Left ventricle myocardium superior (tissue), 1 donor: Measurements from ENCODE around the gene PCBD1. TPM values are rescaled to one million over a fixed set of nuclear protein-coding genes. Genes with fewer than 3 reads are reported as not detected.

Source experiments
- ATAC-seq: fragments of 200-7000 bp; cut with Tn5 transposase; one replicate; pipeline ENCODE4 v1.9.1; 2020; ENCODE audit warnings: mild to moderate bottlenecking, moderate library complexity
- DNase-seq: peaks from one replicate; pipeline ENCODE4 v3.0.0-alpha.2; 2020
- intact Hi-C: fragments of 100-400 bp; cut with micrococcal nuclease; formaldehyde crosslinking; loops from one replicate; pipeline ENCODE4 v1.11.0; 2022
- total RNA-seq: library from RNA; stranded (reverse); fragmentation: NEBNext Ultra II Directional; extraction: Animal tissue kit (Norgen Biotek cat#: 25700); gene quantifications from one replicate; pipeline ENCODE4 v1.2.1, GENCODE V29; 2021
- donor health status: DM: no; HTN: yes; CAD: no; lungs with severe emphysema.

PCBD1 gene
- total RNA-seq, 1 donor from 2014 or later, result 172 TPM

DNA sequence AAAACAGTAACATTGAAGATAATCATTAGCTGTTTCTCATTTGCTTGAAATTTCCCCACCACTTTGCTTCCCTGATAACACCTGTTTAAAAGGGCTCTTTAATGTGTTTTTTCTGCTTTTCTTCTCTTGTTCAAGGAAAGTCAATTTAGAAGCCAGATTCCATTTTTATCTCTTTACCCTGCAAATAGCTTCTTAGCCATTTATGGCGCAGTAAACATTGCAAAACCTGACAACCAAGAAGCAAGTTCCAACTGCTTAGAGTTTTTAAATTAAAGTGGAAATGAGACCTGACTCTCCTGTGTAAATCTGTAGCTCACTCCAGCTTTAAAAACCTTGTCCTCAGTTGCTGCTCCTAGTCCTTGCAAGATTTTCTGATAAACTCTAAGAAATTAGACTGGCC, 42.5 kb downstream of the PCBD1 start:
- ATAC-seq, result no peak
- no peak for DNase-seq
- intact Hi-C loops, result no loop called here

DNA sequence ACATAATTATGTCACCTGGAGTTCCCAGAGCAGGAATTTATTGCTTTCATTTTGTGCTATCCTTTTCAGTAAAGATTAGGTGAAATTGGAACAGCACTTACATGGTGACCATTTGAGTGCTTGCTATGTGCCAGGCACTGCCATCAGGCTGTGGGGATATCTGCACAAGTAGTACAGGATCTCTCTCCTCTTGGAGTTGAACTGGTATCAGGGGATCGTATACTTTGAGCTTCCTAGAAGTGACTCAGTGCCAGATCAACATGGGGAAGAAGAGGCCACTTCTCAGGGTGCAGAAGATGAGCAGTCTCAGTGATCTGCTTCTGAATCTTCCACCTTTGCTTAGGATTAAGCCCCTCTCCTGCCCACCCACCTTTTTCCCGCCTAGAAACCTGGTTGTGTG, 43.1 kb downstream of the PCBD1 start:
- DNase-seq (no peak), ATAC-seq (no peak)
- intact Hi-C loops, result no loop called here

DNA sequence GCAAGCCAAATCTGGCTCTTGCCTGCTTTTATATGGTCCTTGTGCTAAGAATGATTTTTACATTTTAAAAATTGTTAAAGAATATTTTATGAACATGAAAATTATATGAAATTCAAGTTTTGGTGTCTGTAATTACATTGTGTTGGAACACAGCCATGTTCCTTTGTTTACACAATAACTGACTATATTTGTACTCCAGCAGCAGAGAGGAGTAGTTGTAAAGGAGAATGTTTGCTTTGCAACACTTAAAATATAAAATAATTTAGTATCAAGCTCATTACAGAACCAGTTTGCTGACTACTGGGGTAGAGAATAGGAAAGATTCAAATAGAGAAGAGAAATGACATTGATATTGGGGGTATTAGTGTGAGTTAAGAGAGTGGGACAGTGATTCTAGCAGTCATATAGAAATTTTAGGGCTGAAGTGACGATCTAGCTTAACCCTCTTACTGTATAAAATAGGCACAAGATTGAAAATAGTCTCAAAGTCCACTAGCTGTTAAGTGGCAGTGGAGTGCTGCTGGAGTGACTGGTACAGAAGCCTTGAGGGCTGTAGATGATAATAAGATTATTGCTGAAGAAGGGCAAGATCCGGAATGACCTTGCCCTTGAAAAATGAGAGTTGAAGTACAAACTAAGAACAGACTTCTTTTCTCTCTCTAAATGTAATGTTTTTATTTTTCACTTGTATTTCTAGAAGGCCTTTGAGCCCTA, 44.4 kb downstream of the PCBD1 start:
- no peak for DNase-seq
- ATAC-seq, result no peak
- intact Hi-C loops, result no loop called here

DNA sequence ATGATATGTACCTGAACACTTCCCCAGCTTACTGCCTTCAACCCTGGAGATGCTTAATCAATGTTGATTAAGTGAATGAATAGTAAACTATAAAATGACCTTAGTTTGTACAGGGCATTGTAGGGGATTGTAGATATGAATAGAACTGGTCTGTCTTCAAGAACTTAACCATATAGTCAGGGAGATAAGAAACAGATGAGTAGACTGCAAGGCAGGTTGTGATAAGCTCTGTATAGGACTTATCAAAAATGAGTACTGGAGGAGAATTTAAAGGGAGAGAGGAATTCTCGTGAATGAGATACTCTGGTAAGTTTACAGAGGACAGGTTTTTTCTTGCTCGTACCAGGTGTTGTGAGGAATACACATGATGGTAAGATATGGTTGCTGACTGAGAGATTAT, 45.0 kb downstream of the PCBD1 start:
- DNase-seq (no peak), ATAC-seq (no peak)
- intact Hi-C loops, result no loop called here

DNA sequence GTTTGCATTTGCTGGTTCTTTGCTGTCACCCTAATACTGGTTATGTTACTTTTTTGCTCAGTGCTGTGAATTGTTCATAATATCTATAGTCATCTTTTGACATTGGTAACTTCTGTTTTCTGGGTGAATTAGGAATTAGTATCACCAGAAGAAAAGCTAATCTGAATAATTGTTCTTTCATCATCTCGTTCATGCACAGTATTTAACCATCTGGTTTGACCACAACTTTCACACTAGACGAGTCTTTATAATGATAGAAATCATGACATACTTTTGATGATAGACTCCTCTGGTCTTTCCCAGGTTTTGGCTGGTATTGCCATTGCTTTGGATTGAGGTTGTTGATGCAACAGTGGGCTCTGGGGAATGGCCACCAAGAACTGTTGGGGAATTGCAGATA, 47.5 kb downstream of the PCBD1 start:
- ATAC-seq (no peak), DNase-seq (no peak)
- intact Hi-C loops, result no loop called here

DNA sequence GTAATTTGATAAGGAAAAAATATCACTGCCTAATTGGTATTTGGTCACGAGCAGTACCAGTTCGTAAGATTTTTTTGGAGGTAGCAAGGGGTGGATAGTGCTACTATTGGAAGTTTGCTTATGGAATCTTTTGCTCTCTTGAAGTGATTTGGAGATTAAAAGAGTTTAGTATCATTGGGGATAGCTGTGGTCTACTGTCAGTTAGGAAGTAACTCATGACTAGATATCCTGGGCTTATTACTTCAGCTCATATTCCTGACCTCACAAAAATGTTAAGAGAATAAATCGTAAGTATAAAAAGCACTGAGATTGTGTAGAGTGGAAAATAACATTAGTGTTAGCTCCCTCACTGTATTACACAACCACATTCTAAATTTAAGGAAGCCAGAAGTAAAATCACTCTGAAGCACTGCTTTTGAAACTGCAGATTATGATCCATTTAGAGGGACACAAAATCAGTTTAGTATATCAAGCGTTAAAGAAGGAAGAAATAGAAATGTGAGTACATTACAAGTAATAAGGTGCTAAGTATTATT, 50.0 kb downstream of the PCBD1 start:
- DNase-seq, result no peak
- intact Hi-C loops, result no loop called here
- no peak for ATAC-seq

DNA sequence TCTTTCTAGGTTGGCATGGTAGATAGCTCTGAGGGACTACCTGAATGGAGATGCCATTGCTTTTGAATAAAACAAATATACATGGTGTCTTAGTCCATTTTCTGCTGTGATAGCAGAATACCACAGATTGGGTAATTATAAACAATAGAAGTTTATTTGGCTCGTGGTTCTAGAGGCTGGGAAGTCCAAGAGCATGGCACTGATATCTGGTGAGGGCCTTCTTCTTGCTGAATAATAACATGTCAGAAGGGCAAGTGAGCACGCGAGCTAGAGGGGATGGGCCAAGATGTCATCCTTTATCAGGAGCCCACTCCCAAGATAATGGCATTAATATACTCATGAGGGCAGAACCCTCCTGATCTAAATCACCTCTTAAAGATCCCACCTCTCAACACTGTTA, 50.7 kb downstream of the PCBD1 start:
- intact Hi-C loops, result no loop called here
- DNase-seq (no peak), ATAC-seq (no peak)

DNA sequence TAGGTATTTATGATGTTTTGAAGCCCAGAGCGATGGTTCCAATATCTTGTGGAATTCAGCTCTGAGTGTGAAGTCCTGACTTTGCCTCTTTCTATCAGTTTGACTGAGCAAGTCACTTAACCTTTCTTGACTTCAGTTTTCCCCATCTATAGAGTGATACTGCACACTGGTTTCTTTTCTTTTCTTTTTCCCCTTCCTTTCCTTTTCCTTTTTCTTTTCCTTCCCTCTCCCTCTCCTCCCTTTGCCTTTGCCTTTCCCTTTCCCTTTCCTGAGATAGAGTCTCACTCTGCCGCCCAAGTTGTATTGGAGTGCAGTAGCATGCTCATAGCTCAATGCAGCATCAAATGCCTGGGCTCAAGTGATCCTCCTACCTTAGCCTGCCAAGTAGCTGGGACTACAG, 52.0 kb downstream of the PCBD1 start:
- DNase-seq, result no peak
- no peak for ATAC-seq
- intact Hi-C loops, result no loop called here

DNA sequence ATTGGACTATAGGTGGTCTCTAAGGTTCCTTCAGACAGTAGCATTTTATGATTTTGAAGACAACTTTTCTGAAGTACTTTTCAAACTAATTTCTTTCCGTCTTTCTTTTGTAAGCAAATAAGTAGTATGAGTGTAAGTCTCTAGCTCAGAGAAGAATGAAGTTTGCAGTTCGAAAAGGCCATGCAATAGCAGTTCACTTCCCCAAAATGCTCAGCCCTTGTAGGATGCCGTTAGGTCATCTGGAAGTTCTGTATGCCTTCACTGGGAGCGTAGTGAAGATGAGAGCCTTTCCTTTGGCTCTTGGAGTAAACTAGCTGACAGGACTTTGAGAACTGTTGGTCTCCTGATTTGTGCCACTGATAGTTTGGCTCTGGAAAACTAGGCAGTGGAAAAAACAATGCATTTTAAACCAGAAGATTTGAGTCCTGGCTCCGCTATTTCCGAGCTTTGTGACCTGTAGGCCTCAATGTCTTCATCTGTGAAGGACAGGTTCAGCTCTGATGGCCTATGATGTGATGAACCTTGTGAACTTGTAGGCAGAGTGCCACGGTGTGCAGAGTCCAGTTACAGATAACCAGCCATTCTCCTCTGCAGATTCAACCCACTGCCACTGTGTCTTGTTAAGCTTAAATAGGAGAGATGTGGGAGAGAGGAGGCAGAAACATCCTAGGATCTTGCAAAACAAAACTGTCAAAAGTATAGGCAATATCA, 53.8 kb downstream of the PCBD1 start:
- intact Hi-C loops, result no loop called here
- DNase-seq (no peak), ATAC-seq (no peak)

DNA sequence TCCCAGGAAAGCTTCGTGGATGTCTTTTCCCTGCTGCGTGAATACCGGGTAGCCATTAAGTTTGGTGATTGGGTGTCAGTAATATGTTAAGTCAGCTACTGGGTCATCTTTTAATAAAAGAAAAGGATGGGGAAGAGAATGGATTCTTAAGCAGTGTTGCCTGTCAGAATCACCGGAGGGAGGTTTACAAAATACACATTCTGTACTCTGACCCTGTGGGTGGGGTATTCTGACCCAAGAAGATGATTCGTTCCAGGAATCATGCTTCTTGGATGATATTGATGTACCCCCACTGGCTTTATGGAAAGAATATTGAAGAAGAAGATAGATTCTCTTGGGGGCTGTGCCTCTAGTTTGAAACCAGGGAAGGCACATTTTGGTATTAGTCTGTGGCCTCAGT, 54.3 kb downstream of the PCBD1 start:
- DNase-seq, result no peak
- intact Hi-C loops, result no loop called here
- ATAC-seq, result no peak

DNA sequence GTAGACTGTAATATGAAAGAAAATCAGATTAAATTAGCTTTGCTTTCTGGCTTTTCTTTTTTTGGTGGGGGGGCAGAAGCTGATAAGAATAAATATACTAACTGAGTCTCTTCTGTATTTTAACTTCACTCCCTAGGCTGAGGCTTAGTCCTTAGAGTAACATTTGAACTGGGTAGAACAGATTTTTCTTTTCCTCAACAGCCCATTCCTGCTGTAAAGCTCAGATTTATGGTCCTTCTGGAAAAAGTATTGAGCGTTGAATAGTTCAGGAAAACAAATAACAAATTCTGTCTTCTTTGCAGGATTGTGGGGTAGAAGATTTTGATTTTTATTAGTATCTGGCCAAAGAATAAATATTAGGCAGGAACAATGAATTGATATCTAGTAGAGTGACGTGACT, 54.8 kb downstream of the PCBD1 start:
- ATAC-seq (no peak), DNase-seq (no peak)
- intact Hi-C loops, result no loop called here

Other genes starting within 250 kb of the PCBD1 start
- 0.10 TPM for gene ADAMTS14, start 216.1 kb downstream of the PCBD1 start, total RNA-seq
- gene TBATA, start 103.2 kb downstream of the PCBD1 start, total RNA-seq, result not detected
- gene SGPL1, start 72.6 kb downstream of the PCBD1 start, total RNA-seq, result 15.3 TPM